ENCODE data around the gene PIP4P1. TPM values are rescaled to one million over a fixed set of nuclear protein-coding genes. Genes with fewer than 3 reads are reported as not detected.

Gene PIP4P1
- total and polyA plus RNA-seq, 2 of the 8 experiments (the other 6 are each of a cell fraction or from before 2014, with no cell fraction given), result 29.5 to 60.0 TPM

GRCh38 chr14:20461225-20462141, at the start of gene PIP4P1 (continued):
- TF ChIP-seq YY1 (IDR thresholded peaks at IDR 0.05; ENCODE audit: low read depth, low read length), result no peak
- 0 out of 2 replicates have a peak, but pooled peaks have one; percentile 52 for TF ChIP-seq TCF12 (IDR thresholded peaks at IDR 0.05; ENCODE audit: low read depth, low read length)
- TF ChIP-seq MAX (IDR thresholded peaks at IDR 0.05), result peak; percentile 97
- no peak for TF ChIP-seq RAD21 (IDR thresholded peaks at IDR 0.05 in 1 of 2, conservative IDR thresholded peaks at IDR 0.05 in 1 of 2; ENCODE audit: low read depth in 2 of 2, low read length in 2 of 2)
- TF ChIP-seq NRF1 (IDR thresholded peaks at IDR 0.05; ENCODE audit: low read depth, low read length), result peak; percentile 55
- no peak for TF ChIP-seq SRF (IDR thresholded peaks at IDR 0.05; ENCODE audit: low read depth, low read length)
- no peak for TF ChIP-seq BACH1 (IDR thresholded peaks at IDR 0.05; ENCODE audit: low read length)
- peak; percentile 78 for TF ChIP-seq CREB1 (IDR thresholded peaks at IDR 0.05)
- no peak for TF ChIP-seq KDM4A (IDR thresholded peaks at IDR 0.05; ENCODE audit: low read depth, low read length, severe bottlenecking)
- TF ChIP-seq EZH2 (IDR thresholded peaks at IDR 0.05; ENCODE audit: low read depth, low read length, severe bottlenecking), result no peak
- TF ChIP-seq JUND (IDR thresholded peaks at IDR 0.05; ENCODE audit: low read length), result no peak
- TF ChIP-seq POLR2AphosphoS5 (IDR thresholded peaks at IDR 0.05; ENCODE audit: low read depth, low read length), result peak; percentile 68
- no peak for TF ChIP-seq FOSL1 (IDR thresholded peaks at IDR 0.05; ENCODE audit: insufficient read depth, low read depth, low read length)
- peak; percentile 65; the same call in 1 of the 2 replicates for TF ChIP-seq MAFK (IDR thresholded peaks at IDR 0.05; ENCODE audit: low read depth, low read length)
- TF ChIP-seq JUN (IDR thresholded peaks at IDR 0.05; ENCODE audit: low read depth, low read length), result no peak
- peak; percentile 95 for TF ChIP-seq SP1 (IDR thresholded peaks at IDR 0.05; ENCODE audit: low read depth, low read length)
- no peak for TF ChIP-seq EGR1 (IDR thresholded peaks at IDR 0.05; ENCODE audit: borderline replicate concordance, low read depth, low read length)
- no peak for TF ChIP-seq NANOG (IDR thresholded peaks at IDR 0.05; ENCODE audit: insufficient read depth, low read depth, low read length, poor library complexity, severe bottlenecking)
- TF ChIP-seq HDAC2 (IDR thresholded peaks at IDR 0.05; ENCODE audit: borderline replicate concordance in 1 of 2, low read depth in 2 of 2, low read length in 2 of 2), result 0 out of 4 replicates have a peak, but pooled peaks of 1 of the 2 experiments have one; percentile 61
- TF ChIP-seq CTCF (IDR thresholded peaks at IDR 0.05; ENCODE audit: control extremely low read depth in 1 of 3, insufficient read depth in 1 of 3, low read depth in 1 of 3, low read length in 3 of 3), result no peak
- TF ChIP-seq GABPA (IDR thresholded peaks at IDR 0.05; ENCODE audit: borderline replicate concordance, insufficient read depth, low read length), result no peak
